Tibial nerve (tissue), 3 donors: ENCODE results near the gene TCF4.

ENCODE experiments used
- POLR2A ChIP-seq, 2 donors: fragments of 450-650 bp; IDR thresholded peaks; one replicate each; pipeline ENCODE4 v1.6.1; 2017; ENCODE audit warnings: antibody characterized with exemption in 2 of 2, mild to moderate bottlenecking in 2 of 2, moderate library complexity in 2 of 2
- TF ChIP-seq, protein P1 (sequence below), 5 experiments: fragments of 200-600 bp in 3 of 5; fragments of 450-650 bp in 2 of 5; sonication (generic) in 3 of 5; IDR thresholded peaks; one replicate each; pipeline ENCODE4 v1.5.1; 2016 to 2019; ENCODE audit warnings: antibody characterized with exemption in 5 of 5, mild to moderate bottlenecking in 3 of 5, moderate library complexity in 2 of 5

GRCh38 chr18:55575066-55575465 is 12.9 kb downstream of the TCF4 start:
- TF ChIP-seq POLR2A (IDR thresholded peaks at IDR 0.05), result no peak
- TF ChIP-seq, protein P1, sequence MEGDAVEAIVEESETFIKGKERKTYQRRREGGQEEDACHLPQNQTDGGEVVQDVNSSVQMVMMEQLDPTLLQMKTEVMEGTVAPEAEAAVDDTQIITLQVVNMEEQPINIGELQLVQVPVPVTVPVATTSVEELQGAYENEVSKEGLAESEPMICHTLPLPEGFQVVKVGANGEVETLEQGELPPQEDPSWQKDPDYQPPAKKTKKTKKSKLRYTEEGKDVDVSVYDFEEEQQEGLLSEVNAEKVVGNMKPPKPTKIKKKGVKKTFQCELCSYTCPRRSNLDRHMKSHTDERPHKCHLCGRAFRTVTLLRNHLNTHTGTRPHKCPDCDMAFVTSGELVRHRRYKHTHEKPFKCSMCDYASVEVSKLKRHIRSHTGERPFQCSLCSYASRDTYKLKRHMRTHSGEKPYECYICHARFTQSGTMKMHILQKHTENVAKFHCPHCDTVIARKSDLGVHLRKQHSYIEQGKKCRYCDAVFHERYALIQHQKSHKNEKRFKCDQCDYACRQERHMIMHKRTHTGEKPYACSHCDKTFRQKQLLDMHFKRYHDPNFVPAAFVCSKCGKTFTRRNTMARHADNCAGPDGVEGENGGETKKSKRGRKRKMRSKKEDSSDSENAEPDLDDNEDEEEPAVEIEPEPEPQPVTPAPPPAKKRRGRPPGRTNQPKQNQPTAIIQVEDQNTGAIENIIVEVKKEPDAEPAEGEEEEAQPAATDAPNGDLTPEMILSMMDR (IDR thresholded peaks at IDR 0.05), result no peak
